ENCODE data around the gene TMEM98. TPM values are rescaled to one million over a fixed set of nuclear protein-coding genes. Genes with fewer than 3 reads are reported as not detected.
"Not testable (repeated sequence)": the region's sequence is repeated elsewhere in the genome, so short reads cannot be mapped to it uniquely, and the experiment has no call there.

Gene TMEM98
- polyA plus RNA-seq, 2 of the 4 experiments (the other 2 are of a cell fraction) = 46.6 to 61.0 TPM

- DNase-seq (ENCODE audit: low read depth in 1 of 2, low spot score in 1 of 2) (no peak), FAIRE-seq (no peak), ATAC-seq (no peak)
- TF ChIP-seq TP53 (CRISPR knock-in tag; IDR thresholded peaks at IDR 0.05) (no peak), ATOH8 (CRISPR knock-in tag; IDR thresholded peaks at IDR 0.05; ENCODE audit: low read depth) (no peak), PBX3 (IDR thresholded peaks at IDR 0.05) (no peak), HMGXB4 (CRISPR knock-in tag; IDR thresholded peaks at IDR 0.05; ENCODE audit: borderline replicate concordance) (no peak)
- no peak overlapping the region for H3K27ac ChIP-seq
- H3K4me3 ChIP-seq = no peak overlapping the region
- H3K4me1 ChIP-seq = peaks cover 9% of the 10 kb centered on the region
- no peaks in the 10 kb centered on the region for H3K9me3 ChIP-seq
- CTCF ChIA-PET = no interaction called here
- H3K4me2 ChIP-seq = no peak overlapping the region
- POLR2A ChIA-PET = no interaction called here
- WGBS (ENCODE audit: missing lambda C conversion rate) = 94% methylated on average over 5 of the region's 5 CpGs
These were observed 1.8 kb upstream of the TMEM98 start for GRCh38 chr17:32926183-32926582.

- POLR2A ChIA-PET; H3K27ac ChIP-seq; H3K4me2 ChIP-seq; DNase-seq (ENCODE audit: low read depth in 1 of 2, low spot score in 1 of 2); H3K4me3 ChIP-seq; H3K4me1 ChIP-seq; H3K9me3 ChIP-seq; ATAC-seq; FAIRE-seq: not testable (repeated sequence)
- TF ChIP-seq ZC3H11A (IDR thresholded peaks at IDR 0.05) = peak; percentile 38; the same call in 1 of the 2 replicates
- WGBS (ENCODE audit: missing lambda C conversion rate) = 96% methylated on average over 8 of the region's 8 CpGs
- CTCF ChIA-PET = interaction anchor here (0.6 to 2.6 kb wide), 2 partner anchors 9 to 532 kb away, joined by 3 to 9 read pairs; no protein-coding TSS in a partner anchor
These were observed 1.2 kb upstream of the TMEM98 start for GRCh38 chr17:32926789-32927188.

- POLR2A ChIA-PET = no interaction called here
- Histone ChIP-seq H3K4me2 (peak overlapping the region; percentile 94), H3K4me3 (peak overlapping the region; percentile 97), H3K9me3 (no peaks in the 10 kb centered on the region), H3K4me1 (peaks cover 9% of the 10 kb centered on the region), H3K27ac (peak overlapping the region; percentile 91 to 95)
- DNase-seq (ENCODE audit: low read depth in 1 of 2, low spot score in 1 of 2) = no peak
- peak; percentile 21 to 61; a peak in 4 of 6 replicates for ATAC-seq
- 64% methylated on average over 11 of the region's 11 CpGs for WGBS (ENCODE audit: missing lambda C conversion rate)
- no peak for FAIRE-seq
- TF ChIP-seq ESRRA (IDR thresholded peaks at IDR 0.05; ENCODE audit: borderline replicate concordance, low read length) (no peak), HOXB13 (CRISPR knock-in tag; IDR thresholded peaks at IDR 0.05; ENCODE audit: low read depth) (no peak)
- CTCF ChIA-PET = interaction anchor here (0.6 to 2.6 kb wide), 4 partner anchors 9 to 533 kb away, joined by 3 to 9 read pairs (median 4); no protein-coding TSS in a partner anchor
These were observed 691 bp upstream of the TMEM98 start for GRCh38 chr17:32927201-32927723.

- POLR2A ChIA-PET = no interaction called here
- peak overlapping the region; percentile 94 for H3K4me2 ChIP-seq
- ATAC-seq = peak in 1 of 2 experiments; percentile 2; a peak in 2 of 6 replicates
- H3K4me1 ChIP-seq = peaks cover 9% of the 10 kb centered on the region
- no peaks in the 10 kb centered on the region for H3K9me3 ChIP-seq
- DNase-seq (ENCODE audit: low read depth in 1 of 2, low spot score in 1 of 2) = no peak
- CTCF ChIA-PET = interaction anchor here (0.7 to 2.6 kb wide), 8 partner anchors 7 to 751 kb away, joined by 3 to 20 read pairs (median 4); no protein-coding TSS in a partner anchor
- peak; percentile 18 for FAIRE-seq
- H3K27ac ChIP-seq = peak overlapping the region; percentile 91 to 95
- H3K4me3 ChIP-seq = peak overlapping the region; percentile 97
- WGBS (ENCODE audit: missing lambda C conversion rate) = 57% methylated on average over 19 of the region's 19 CpGs
- TF ChIP-seq JUN (IDR thresholded peaks at IDR 0.05) (no peak), MAZ (IDR thresholded peaks at IDR 0.05; ENCODE audit: borderline replicate concordance, low read depth, low read length) (no peak), POLR2A (IDR thresholded peaks at IDR 0.05; ENCODE audit: low read length) (no peak), HEYL (CRISPR knock-in tag; IDR thresholded peaks at IDR 0.05) (no peak), TFCP2L1 (CRISPR knock-in tag; IDR thresholded peaks at IDR 0.05) (no peak), RCOR1 (IDR thresholded peaks at IDR 0.05; ENCODE audit: low read depth, low read length) (no peak), RAD21 (conservative IDR thresholded peaks at IDR 0.05 in 1 of 2, IDR thresholded peaks at IDR 0.05 in 1 of 2) (no peak), ZC3H11A (IDR thresholded peaks at IDR 0.05) (no peak), FOSB (CRISPR knock-in tag; IDR thresholded peaks at IDR 0.05) (no peak), NFE2L2 (conservative IDR thresholded peaks at IDR 0.05; ENCODE audit: low read length) (no peak), FOXS1 (CRISPR knock-in tag; IDR thresholded peaks at IDR 0.05) (no peak), SMC3 (IDR thresholded peaks at IDR 0.05) (no peak), MAX (IDR thresholded peaks at IDR 0.05) (no peak), NPAS2 (CRISPR knock-in tag; IDR thresholded peaks at IDR 0.05; ENCODE audit: borderline replicate concordance) (no peak), ESRRA (IDR thresholded peaks at IDR 0.05; ENCODE audit: borderline replicate concordance, low read length) (no peak), PHF8 (IDR thresholded peaks at IDR 0.05; ENCODE audit: borderline replicate concordance, low read depth) (no peak), ELK1 (IDR thresholded peaks at IDR 0.05; ENCODE audit: low read depth, low read length) (no peak)
These were observed 908 bp downstream of the TMEM98 start for GRCh38 chr17:32928586-32929535.

All from A549 (cell line).